Muscle of back (tissue), 10 donors: ENCODE results near the gene POLR3F. TPM values are rescaled to one million over a fixed set of nuclear protein-coding genes. Genes with fewer than 3 reads are reported as not detected.

ENCODE experiments used
- polyA plus RNA-seq, 10 donors: library from polyadenylated mRNA; unstranded; fragments of 120-200 nt; gene quantifications; one replicate each; pipeline ENCODE4 v1.2.1, GENCODE V29; 2013; ENCODE audit not compliant: insufficient read length in 10 of 10

Gene POLR3F
- polyA plus RNA-seq, 10 donors, result 10.9 to 16.1 (median 13.3) TPM

Other genes with a start within 250 kb of the POLR3F start
- gene ZNF133, start 178.9 kb upstream of the POLR3F start, polyA plus RNA-seq, result 10 to 100 TPM; 11.0 to 18.6 (median 15.0) TPM
- 1 to 10 TPM; 1.2 to 3.3 (median 2.2) TPM for gene DZANK1, start 360 bp upstream of the POLR3F start, polyA plus RNA-seq
- gene RBBP9, start 29.8 kb downstream of the POLR3F start, polyA plus RNA-seq, result 10 to 100 TPM in 8 of 10 donors, 1 to 10 TPM in 2; 9.1 to 15.2 (median 12.6) TPM
- 10 to 100 TPM; 16.4 to 26.0 (median 19.3) TPM for gene SEC23B, start 40.5 kb downstream of the POLR3F start, polyA plus RNA-seq
- gene SMIM26, start 100.0 kb downstream of the POLR3F start, polyA plus RNA-seq, result 10 to 100 TPM; 73.3 to 96.0 (median 85.6) TPM
- 10 to 100 TPM; 13.2 to 20.5 (median 17.4) TPM for gene DTD1, start 120.7 kb downstream of the POLR3F start, polyA plus RNA-seq